Islet precursor cell (in vitro differentiated cells): ENCODE measurements around the gene KASH5.
A peak's percentile ranks its signal among the peaks of the same experiment; 100 is the strongest.

Experiments
- DNase-seq: peaks from one replicate; pipeline ENCODE4 v3.0.0-alpha.2; 2018

Gene KASH5

GRCh38 chr19:49387936-49388372 is at the start of gene KASH5:
TSS of gene KASH5 (plus strand) at chr19:49388249. CDS start at chr19:49390884, 2,635 bp downstream.
- DNase-seq, result no peak

GRCh38 chr19:49338691-49339300 is 49.3 kb upstream of the KASH5 start:
- DNase-seq, result peak; percentile 97

- peak; percentile 96 for DNase-seq
Observed at GRCh38 chr19:49339301-49340068, 48.6 kb upstream of the KASH5 start.

GRCh38 chr19:49340069-49340864 is 47.8 kb upstream of the KASH5 start:
- DNase-seq, result peak; percentile 74

- peak; percentile 38 for DNase-seq
Observed at GRCh38 chr19:49340865-49341718, 47.0 kb upstream of the KASH5 start.

GRCh38 chr19:49342291-49342721 is 45.7 kb upstream of the KASH5 start:
- DNase-seq, result peak; percentile 42

- DNase-seq, result no peak
Observed at GRCh38 chr19:49343123-49343522, 44.9 kb upstream of the KASH5 start.

- no peak for DNase-seq
Observed at GRCh38 chr19:49344505-49345423, 43.3 kb upstream of the KASH5 start.

- DNase-seq, result no peak
Observed at GRCh38 chr19:49347191-49347590, 40.9 kb upstream of the KASH5 start.

- DNase-seq, result peak; percentile 71
Observed at GRCh38 chr19:49347835-49348234, 40.2 kb upstream of the KASH5 start.

- DNase-seq, result no peak
Observed at GRCh38 chr19:49348305-49349189, 39.5 kb upstream of the KASH5 start.

- no peak for DNase-seq
Observed at GRCh38 chr19:49349567-49349966, 38.5 kb upstream of the KASH5 start.

GRCh38 chr19:49355909-49356353 is 32.1 kb upstream of the KASH5 start:
- DNase-seq, result no peak

GRCh38 chr19:49356382-49356781 is 31.7 kb upstream of the KASH5 start:
- DNase-seq, result no peak

- DNase-seq, result no peak
Observed at GRCh38 chr19:49357186-49357585, 30.9 kb upstream of the KASH5 start.

- DNase-seq, result no peak
Observed at GRCh38 chr19:49359851-49360820, 27.9 kb upstream of the KASH5 start.

- DNase-seq, result peak; percentile 88
Observed at GRCh38 chr19:49361438-49362047, 26.5 kb upstream of the KASH5 start.
